ENCODE measurements around the gene SF3A1. TPM values are rescaled to one million over a fixed set of nuclear protein-coding genes. Genes with fewer than 3 reads are reported as not detected.

SF3A1 gene
- total RNA-seq, 1 experiment from 2014 or later = 272 TPM

- TF ChIP-seq E2F5 (CRISPR knock-in tag; IDR thresholded peaks at IDR 0.05) (no peak), NFYB (CRISPR knock-in tag; conservative IDR thresholded peaks at IDR 0.05; ENCODE audit: low read depth) (no peak), TCF7 (CRISPR knock-in tag; IDR thresholded peaks at IDR 0.05; ENCODE audit: low read depth) (no peak), SMAD3 (CRISPR knock-in tag; IDR thresholded peaks at IDR 0.05; ENCODE audit: borderline replicate concordance) (no peak), USF2 (CRISPR knock-in tag; IDR thresholded peaks at IDR 0.05) (no peak), ZNF317 (CRISPR knock-in tag; IDR thresholded peaks at IDR 0.05; ENCODE audit: borderline replicate concordance, low read depth) (no peak), HMGA2 (CRISPR knock-in tag; IDR thresholded peaks at IDR 0.05) (no peak), E2F1 (CRISPR knock-in tag; IDR thresholded peaks at IDR 0.05) (no peak)
Observed at GRCh38 chr22:30324014-30324730, 32.5 kb downstream of the SF3A1 start (continued).

GRCh38 chr22:30323246-30323645 lies 33.4 kb downstream of the SF3A1 start:
- Mint-ChIP-seq H3K36me3 (no peaks in the 10 kb centered on the region), H3K27ac (peak overlapping the region; percentile 20; the same call in 1 of the 2 replicates), H3K9me3 (no peaks in the 10 kb centered on the region), H3K27me3 (ENCODE audit: low read depth) (no peaks in the 10 kb centered on the region), H3K4me1 (peaks cover 25% of the 10 kb centered on the region), H3K4me3 (no peak overlapping the region)
- CTCF ChIA-PET = interaction anchor here (0.7 to 7.8 kb wide), 3 partner anchors 10 to 33 kb away, joined by 3 to 193 read pairs (median 4); partner anchors contain the start of gene CASTOR1
- POLR2A ChIA-PET = no interaction called here
- DNase-seq (ENCODE audit: low spot score) (no peak), ATAC-seq (no peak)
- TF ChIP-seq CDX4 (CRISPR knock-in tag; IDR thresholded peaks at IDR 0.05; ENCODE audit: borderline replicate concordance) (no peak), EMX1 (CRISPR knock-in tag; IDR thresholded peaks at IDR 0.05) (no peak), CREM (CRISPR knock-in tag; IDR thresholded peaks at IDR 0.05) (no peak), E2F4 (CRISPR knock-in tag; IDR thresholded peaks at IDR 0.05; ENCODE audit: borderline replicate concordance, low read depth) (no peak), ATF3 (CRISPR knock-in tag; conservative IDR thresholded peaks at IDR 0.05) (no peak), FOXP4 (CRISPR knock-in tag; IDR thresholded peaks at IDR 0.05) (no peak), ZBTB43 (CRISPR knock-in tag; IDR thresholded peaks at IDR 0.05) (no peak), ZNF671 (CRISPR knock-in tag; IDR thresholded peaks at IDR 0.05) (no peak), PRRX2 (CRISPR knock-in tag; IDR thresholded peaks at IDR 0.05) (no peak), ZNF317 (CRISPR knock-in tag; IDR thresholded peaks at IDR 0.05; ENCODE audit: borderline replicate concordance, low read depth) (no peak), GABPB1 (CRISPR knock-in tag; IDR thresholded peaks at IDR 0.05) (no peak), GRHL2 (CRISPR knock-in tag; IDR thresholded peaks at IDR 0.05; ENCODE audit: insufficient replicate concordance, severe bottlenecking) (no peak), E2F1 (CRISPR knock-in tag; IDR thresholded peaks at IDR 0.05) (no peak), NFE2L1 (CRISPR knock-in tag; IDR thresholded peaks at IDR 0.05) (no peak), NR2C2 (CRISPR knock-in tag; IDR thresholded peaks at IDR 0.05) (no peak)
